Stimulated activated CD4-positive, alpha-beta T cell treated with anti-CD3 and anti-CD28 coated beads, Interleukin-15, amount 100 ng/mL, for 48 hours (primary cell): ENCODE measurements around the gene GPC5.

Experiments
- DNase-seq, 2 donors: peaks; one replicate each; pipeline ENCODE4 v3.0.0-alpha.2; 2020; ENCODE audit warnings: low read depth in 2 of 2

GPC5 gene

DNA sequence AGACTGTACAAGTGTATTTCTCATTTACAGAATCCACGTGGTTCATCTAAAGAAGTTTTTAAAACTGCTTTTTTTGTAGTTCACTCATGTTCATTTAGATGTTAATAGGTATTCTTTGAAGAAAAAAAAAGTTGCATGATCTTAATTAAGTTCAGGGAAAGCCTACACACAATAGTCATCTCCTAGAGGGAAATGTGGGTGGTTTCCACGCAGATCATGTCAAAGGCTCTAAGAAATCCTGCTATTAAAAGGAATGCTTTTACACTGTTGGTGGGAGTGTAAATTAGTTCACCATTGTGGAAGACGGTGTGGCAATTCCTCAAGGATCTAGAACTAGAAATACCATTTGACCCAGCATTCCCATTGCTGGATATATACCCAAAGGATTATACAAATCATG lies 312.3 kb downstream of the GPC5 start:
- DNase-seq = no peak

DNA sequence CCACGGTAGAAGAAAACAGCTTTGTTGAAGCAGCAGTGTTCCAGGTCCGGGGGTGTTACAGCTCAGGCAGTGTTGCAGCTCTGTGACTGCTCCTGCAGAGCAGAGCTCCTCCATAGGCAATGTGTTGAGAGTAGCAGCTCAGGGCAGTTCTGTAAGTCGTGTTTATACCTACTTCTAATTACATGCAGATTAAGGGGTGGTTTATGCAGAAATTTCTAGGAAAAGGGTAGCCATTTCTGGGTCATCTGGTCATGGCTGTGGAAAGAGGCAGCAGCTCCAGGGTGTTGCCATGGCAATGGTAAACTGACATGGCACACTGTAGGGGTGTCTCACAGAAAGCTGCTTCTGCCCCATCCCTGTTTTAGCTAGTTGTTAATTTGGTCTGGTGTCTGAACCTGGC lies 316.4 kb downstream of the GPC5 start:
- no peak for DNase-seq

- no peak for DNase-seq
Observed at GRCh38 chr13:91716436-91717065, 318.1 kb downstream of the GPC5 start.

DNA sequence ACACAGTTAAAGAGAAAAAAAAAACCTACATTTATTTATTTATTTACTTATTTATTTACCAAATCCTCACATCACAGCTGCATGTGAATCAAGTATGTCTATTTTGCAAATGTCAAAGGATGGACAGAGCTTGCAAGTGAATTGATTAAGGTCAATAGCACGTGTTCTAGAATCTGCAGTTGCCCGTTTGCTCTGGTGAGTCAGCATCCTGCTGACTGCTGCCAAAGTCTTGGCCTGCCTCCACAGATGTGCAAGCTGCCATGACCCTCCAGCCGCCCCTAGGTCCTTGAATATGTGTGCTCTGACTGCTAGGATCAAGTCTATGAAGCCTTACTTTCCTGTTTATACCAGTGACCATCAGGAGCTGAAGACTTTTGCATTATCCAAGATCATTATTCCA lies 320.6 kb downstream of the GPC5 start:
- no peak for DNase-seq

DNA sequence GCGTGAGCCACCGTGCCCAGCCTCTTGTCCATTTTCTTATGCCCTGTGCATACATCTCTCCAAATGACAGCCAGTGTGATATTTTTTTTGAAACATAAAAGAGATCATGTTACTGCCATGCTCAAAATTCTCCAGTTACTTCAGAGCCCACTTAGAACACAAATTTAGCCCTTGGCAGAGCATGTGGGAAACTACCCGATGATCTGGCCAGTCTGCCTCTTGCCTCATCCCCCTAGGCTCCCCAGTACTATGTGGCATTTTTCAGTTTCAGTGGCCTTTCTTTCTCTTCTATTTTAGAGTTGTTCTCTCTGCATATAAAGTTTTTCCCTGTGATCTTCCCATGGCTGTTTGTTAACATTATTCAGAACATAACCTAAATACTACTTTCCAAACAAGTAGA lies 323.0 kb downstream of the GPC5 start:
- DNase-seq = no peak

DNA sequence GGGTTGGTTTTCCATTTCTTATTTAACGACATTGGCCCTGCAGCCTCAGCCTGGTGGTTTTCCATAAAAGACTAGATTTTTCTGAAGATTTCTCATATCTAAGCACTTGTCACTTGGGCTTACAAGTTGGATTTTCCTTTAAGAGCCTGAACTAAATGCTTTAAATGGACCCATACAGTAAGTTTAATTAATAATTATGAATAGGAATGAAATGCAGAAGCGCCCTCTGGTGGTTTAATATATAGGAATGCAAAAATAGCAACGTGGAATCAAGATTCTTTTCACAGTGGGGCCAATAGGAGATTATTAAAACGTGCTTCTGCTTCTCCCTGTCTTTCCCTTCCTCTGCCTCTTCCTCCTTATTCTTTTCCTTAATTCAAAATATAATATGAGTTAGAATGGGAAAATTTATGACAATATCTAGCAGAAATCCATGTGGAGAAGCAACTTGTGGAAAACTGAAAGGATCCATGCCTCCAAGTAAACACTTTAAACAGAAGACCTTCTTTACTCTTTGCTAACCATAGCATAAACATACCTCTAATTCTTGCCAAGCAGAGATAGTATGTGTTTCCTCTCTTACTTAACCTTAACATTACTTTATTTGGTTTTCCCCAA lies 324.0 kb downstream of the GPC5 start:
- no peak for DNase-seq

DNA sequence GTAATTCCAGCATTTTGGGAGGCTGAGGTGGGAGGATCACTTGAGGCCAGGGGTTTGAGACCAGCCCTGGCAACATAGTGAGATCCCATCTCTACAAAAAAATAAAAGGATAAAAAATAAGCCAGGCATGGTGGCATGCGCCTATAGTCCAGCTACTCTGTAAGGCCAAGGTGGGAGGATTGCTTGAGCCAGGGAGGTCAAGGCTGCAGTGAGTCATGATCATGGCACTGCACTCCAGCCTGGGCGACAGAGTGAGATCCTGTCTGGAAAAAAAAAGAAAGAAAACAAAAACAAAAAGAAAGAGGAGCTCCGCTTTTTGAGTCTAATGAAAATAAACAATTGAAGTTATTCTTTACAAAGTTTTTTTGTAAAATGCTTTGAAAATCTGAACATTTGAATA lies 326.2 kb downstream of the GPC5 start:
- DNase-seq = no peak

DNA sequence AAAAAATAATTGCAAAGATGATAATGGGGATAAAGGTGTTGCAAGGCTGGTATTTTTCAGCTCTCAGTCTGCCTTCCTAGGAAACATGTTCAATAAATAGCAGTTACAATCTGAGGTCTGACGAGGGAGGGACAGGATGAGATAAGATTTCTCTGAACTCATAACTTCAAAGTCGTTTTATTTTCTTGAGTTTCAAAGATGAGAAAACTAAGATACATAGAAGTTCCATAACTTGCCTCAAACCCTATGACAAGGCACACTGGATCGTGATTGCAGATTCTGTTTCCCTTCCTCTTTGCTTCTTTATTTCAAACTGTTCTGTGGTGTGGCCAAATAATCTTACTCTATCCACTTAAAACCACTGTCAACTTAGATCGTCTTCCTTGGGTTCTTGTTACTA lies 327.2 kb downstream of the GPC5 start:
- DNase-seq = no peak

GRCh38 chr13:91726671-91727070 lies 328.2 kb downstream of the GPC5 start:
- DNase-seq = no peak

DNA sequence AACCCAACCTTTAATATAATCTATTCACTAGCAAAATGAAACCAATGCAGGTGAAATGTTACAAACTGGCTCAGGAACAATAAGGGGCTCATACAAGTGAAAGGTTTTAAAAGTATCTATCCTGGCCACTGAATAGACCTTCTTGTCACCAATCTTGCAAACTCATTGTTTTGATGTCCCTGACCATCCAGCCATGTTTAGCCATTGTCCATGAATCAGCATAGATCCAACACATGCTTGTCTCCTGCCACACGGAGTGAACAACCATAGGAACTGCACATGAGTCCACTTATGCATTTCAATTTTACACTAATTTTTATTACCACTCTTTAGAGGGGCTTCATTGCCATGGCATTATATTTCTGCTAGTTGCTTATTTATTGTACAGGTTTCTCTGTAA lies 331.4 kb downstream of the GPC5 start:
- DNase-seq = no peak

DNA sequence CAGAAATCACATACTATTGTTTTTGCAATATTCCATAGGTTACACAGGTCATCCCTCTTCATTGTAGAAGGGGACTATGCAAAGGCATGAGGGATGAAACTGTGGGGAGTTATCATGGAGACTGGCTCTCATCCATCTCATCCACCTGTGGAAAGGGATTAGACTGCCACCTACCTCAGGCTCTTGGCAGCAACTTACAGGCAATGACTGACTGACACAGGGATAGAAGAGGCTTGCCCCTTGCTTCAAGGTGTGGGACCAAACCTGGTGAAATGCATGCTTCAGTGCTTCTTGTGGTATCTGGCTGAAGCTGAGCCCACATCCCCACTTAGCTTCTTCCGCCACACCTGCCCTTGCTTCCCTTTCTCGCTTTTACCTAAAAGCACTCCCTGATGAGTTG lies 341.3 kb downstream of the GPC5 start:
- DNase-seq = no peak

- no peak for DNase-seq
Observed at GRCh38 chr13:91740756-91741155, 342.3 kb downstream of the GPC5 start.

DNA sequence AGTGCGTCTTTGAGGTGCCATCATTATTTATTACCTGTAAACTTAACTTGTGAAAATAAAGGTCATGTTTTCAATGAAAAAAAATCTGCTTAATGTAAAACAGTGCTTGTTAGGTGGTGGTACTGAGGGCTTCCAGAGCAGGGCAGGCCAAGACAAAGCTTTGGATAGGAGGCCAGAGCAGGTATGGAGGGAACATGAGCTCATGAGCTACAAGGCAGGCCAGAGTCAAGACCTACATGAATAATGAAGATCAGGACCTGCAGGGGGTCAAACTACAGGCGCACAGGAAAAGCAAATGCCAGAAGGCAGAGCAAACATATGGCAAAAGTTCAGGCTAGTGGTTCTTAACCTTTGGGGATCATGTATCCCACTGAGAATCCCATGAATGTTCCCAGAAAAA lies 343.5 kb downstream of the GPC5 start:
- no peak for DNase-seq

DNA sequence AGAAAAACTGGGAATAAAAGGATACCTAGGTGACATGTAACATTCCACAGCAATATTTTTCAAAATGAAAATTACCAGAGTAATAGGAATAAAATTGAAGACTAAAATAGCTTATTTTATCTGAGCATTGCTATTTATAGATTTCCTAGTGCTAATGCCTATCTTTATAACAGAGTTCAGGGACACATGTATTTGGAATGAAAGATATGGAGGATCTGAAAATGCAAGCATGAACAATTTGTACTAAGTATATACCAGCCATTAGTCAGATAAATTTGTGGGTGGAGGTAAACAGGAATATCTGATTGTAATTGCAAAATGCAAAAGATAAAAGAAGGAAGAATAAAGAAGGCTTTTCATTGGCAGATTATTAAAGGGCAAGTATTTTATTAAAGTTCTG lies 345.9 kb downstream of the GPC5 start:
- DNase-seq = no peak

- DNase-seq = no peak
Observed at GRCh38 chr13:91745967-91746366, 347.5 kb downstream of the GPC5 start.

DNA sequence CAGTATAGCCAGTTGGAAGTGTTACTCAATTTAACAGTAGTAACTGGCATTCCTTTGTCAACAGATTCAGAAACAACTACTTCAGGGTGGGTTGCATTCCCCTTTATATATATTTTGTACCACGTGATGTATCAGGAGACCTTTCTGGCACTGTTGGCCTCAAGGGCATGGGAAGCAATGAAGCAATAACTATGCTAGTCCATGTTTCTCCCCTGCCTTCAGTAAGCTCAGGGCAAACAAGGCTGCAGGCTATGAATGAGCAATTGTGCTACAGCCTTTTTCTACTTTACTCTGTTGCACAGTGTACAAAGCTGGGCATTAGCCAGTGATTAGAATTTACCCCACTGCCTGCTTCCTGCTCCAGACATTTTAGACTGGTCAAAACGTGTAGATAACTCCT lies 348.8 kb downstream of the GPC5 start:
- no peak for DNase-seq

DNA sequence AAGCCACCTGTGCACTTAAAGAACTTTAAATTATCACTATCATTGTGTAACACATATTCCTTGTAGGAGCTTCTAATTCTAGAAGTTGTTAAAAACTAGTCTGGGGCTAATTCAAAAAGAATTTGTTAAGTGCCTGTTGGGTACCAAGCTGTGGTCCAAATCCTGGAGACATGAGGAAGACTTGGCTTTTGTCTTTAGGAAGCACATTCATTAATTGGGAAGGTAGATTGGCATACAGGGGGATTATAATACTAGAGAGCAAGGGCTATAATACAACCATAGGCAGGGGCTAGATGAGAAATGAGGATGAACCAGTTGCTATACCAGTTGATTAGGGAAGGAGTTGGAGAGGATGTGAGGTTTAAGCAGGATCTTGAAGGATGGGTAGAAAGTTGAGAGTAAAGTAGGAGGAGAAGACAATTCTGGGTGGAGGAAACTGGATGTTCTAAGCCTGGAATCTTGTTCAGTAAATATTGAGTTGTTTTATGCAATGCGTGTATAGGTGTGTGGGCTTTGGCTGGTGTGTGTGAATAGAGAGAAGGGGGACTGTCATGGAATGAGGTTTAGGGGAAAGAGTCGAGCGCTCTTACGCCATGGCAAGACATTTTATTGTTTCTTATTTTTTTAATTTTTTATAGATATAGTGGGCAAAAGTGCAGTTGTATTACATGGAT lies 350.1 kb downstream of the GPC5 start:
- DNase-seq = no peak

GRCh38 chr13:91758724-91759123 lies 360.3 kb downstream of the GPC5 start:
- no peak for DNase-seq

- no peak for DNase-seq
Observed at GRCh38 chr13:91762957-91763356, 364.5 kb downstream of the GPC5 start.

DNA sequence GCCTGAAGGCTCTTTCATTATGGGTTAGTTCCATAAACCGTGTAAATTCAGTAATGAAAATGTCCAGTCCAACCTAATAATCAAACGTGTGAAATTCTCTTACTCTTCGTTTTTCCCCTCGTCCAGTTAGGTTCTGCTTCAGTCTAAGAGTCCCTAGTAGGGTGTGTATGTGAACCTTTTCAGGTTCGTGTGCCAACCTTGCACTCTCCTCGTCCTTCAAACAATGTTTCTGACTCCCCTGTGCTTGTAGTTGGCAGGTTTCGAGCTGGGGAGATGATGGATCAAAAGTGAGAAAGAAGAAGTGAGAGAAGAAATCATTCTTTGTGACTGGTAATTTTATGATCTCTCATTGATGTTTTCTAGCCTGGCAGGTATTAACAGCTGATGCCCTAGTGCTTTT lies 366.1 kb downstream of the GPC5 start:
- no peak for DNase-seq

DNA sequence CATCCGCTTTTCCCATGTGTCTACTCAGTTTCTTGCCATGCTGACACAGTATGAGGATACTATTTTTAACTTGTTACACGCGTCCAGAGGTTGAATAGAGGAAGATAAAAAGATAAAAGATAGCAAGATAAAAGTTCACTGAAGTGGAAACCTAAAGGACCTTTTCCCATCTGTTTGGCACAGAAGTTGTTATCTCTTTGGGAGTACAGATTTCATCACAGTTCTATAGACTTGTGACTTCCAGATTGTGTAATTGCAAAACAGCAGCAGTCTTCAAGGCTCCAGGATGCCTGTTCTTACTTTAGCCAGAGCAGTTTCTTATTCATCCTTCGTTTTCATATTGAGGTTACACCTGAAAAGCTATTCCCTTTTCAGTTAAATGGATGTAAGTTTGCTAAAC lies 369.2 kb downstream of the GPC5 start:
- DNase-seq = no peak

GRCh38 chr13:91768746-91769145 lies 370.3 kb downstream of the GPC5 start:
- DNase-seq = no peak

GRCh38 chr13:91771229-91771628 lies 372.8 kb downstream of the GPC5 start:
- no peak for DNase-seq
